GM13976 (cell line): ENCODE measurements around the gene ITPR2.

Experiments used
- DNase-seq: peaks from one replicate; pipeline ENCODE4 v3.0.0; 2012; ENCODE audit warnings: low spot score
- CTCF ChIP-seq: IDR thresholded peaks from 2 replicates; pipeline ENCODE4 v1.5.1; 2012; ENCODE audit warnings: borderline replicate concordance, mild to moderate bottlenecking; ENCODE audit not compliant: insufficient read depth; ENCODE audit errors: extremely low read depth, missing control alignments, control extremely low read depth
- in situ Hi-C: fragments of 300-500 bp; cut with MboI; formaldehyde crosslinking; loops from one replicate; pipeline ENCODE4 v1.12.0; 2022; ENCODE audit warnings: low sequenced_read_pairs, mixed read lengths, inconsistent platforms; ENCODE audit not compliant: unreplicated experiment

ITPR2 gene

DNA sequence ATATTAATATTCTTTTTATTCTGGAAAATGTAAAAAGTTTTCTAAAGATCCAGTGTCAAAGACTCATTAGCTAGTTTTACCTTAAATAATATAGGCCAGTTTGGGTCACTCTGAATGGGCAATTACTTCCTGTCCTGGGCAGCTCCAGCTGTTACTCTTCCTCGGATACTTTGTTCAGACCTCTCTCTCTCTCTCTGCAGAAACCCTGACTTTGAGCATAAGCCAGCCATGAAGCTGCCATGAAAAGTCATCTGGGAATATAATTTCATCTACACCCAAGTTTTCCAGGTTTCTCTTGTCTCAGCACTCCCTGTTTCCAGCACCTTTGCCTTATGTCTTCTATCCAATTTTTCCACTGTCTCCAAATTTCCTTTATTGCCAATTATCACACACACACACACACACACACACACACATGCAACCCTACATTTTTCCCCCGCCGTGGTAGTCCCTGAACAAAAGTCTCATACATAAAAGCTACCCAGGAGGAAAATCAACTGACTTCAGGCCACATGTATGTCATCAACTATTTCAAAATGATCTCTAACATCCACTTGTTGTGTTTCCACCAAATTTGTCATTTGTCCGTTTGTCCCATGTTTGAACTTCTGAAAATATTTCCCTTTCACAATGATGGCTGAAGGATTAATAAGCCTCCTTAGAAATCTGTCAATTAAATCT is 319.5 kb downstream of the ITPR2 start:
- in situ Hi-C loops: no loop called here
- DNase-seq: no peak
- TF ChIP-seq CTCF: no peak

DNA sequence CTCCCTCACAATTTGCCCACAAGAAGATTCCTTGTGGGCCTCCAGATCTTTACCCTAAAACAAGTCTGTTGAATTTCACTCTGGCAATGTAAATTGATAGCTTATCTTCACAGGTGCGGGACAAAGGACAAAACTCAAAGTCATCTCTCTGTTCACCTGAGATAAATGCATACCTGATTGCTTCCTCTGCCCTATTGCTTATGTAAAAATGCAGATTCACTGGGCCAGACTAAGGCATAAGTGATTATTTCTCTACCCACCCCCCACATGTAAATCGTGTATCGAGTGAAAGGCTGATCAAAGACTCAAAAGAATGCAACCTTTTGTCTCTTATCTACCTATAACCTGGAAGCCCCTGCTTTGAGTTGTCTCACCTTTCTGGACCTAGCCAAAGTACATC is 320.8 kb downstream of the ITPR2 start:
- no peak for TF ChIP-seq CTCF
- in situ Hi-C loops: no loop called here
- DNase-seq: no peak

DNA sequence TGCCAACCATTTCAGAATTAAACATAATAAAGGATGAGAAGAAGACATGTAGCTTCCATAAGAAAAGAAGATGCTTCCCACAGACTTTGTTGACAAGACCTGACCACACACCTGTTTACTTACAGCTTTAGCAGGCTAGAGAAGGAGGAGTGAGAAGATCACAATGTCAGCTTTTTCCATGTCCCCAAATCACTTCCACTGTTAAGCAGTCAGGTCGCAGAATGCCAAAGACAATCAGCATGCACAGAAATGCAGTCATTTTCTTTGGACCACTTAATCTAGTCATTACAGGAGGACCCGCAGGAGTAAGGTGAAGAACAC is 322.7 kb downstream of the ITPR2 start:
- in situ Hi-C loops: no loop called here
- no peak for DNase-seq
- TF ChIP-seq CTCF: no peak

DNA sequence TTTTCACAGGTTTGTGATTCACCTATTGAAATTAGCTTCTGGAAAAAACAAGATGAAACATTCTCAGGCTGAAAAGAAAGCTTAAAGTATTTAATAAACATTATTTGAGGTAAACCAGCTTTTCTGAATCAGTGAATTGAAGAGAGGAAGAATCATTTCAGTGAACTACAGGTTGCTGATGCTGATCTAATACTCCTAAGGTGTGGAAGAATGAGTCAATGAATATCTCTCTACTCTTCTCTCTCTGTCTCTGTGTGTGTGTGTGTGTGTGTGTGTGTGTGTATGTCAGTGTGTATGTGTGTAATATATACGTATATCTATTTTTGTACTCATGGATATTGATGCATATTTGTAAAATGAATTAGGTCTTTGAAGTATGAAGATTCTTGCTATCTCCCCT is 325.4 kb downstream of the ITPR2 start:
- in situ Hi-C loops: no loop called here
- TF ChIP-seq CTCF: no peak
- DNase-seq: no peak

DNA sequence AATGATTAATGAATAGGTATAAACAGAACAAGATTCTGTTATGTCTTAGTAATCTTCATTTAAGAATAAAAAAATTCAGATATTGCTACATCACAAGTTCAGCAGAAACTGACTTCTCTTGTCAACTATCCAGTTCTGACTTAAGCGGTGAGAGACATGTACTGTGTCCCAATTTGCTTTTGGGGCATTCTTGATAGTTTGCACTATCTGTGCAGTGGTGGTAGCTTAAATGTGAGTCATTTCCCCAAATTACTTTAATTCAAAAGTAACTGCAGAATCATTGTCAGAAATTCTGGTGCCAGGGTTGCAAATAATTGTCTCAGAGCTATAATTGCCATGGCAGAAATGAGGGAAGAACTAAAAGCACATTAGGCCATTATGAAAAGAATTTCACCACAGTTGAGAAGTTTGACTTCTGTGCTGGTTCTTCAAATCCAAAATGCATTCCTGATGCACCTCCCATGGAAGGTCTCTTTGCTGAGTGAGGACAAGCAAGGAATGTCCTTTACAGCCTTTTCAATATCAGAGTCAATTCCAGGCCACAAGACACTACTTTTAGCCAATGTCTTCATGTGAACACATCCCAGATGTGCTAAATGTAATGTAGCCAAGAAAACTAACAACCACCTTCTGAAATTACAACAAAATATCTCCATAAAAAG is 332.9 kb downstream of the ITPR2 start:
- TF ChIP-seq CTCF: no peak
- in situ Hi-C loops: no loop called here
- DNase-seq: no peak

- in situ Hi-C loops: no loop called here
- DNase-seq: no peak
- no peak for TF ChIP-seq CTCF
These were observed 336.8 kb downstream of the ITPR2 start for GRCh38 chr12:26496170-26496569.
